ENCODE results near the gene NBAS.
A peak's percentile ranks its signal among the peaks of the same experiment; 100 is the strongest.

The NBAS gene

GRCh38 chr2:15560988-15561573 lies at the start of gene NBAS:
Gene NBAS, minus strand, starts transcription at chr2:15561334. Its CDS starts 30 bp downstream, at chr2:15561304.
- FAIRE-seq = peak; percentile 15
- peak; percentile 75 for DNase-seq (ENCODE audit: low spot score)

GRCh38 chr2:15610430-15610952 lies 49.4 kb upstream of the NBAS start:
- no peak for FAIRE-seq

GRCh38 chr2:15609341-15610042 lies 48.4 kb upstream of the NBAS start:
- no peak for DNase-seq (ENCODE audit: low spot score)
- FAIRE-seq = no peak

More at GRCh38 chr2:15610430-15610952, 49.4 kb upstream of the NBAS start:
- DNase-seq (ENCODE audit: low spot score) = no peak

- no peak for FAIRE-seq
- DNase-seq (ENCODE audit: low spot score) = no peak
Measured at GRCh38 chr2:15608392-15608761, 47.2 kb upstream of the NBAS start.

GRCh38 chr2:15607709-15608391 lies 46.7 kb upstream of the NBAS start:
- no peak for FAIRE-seq
- no peak for DNase-seq (ENCODE audit: low spot score)

GRCh38 chr2:15606481-15607441 lies 45.6 kb upstream of the NBAS start:
- FAIRE-seq (no peak), DNase-seq (ENCODE audit: low spot score) (no peak)

GRCh38 chr2:15605721-15606120 lies 44.6 kb upstream of the NBAS start:
- DNase-seq (ENCODE audit: low spot score) (no peak), FAIRE-seq (no peak)

GRCh38 chr2:15603948-15604347 lies 42.8 kb upstream of the NBAS start:
- DNase-seq (ENCODE audit: low spot score) (no peak), FAIRE-seq (no peak)

GRCh38 chr2:15603044-15603765 lies 42.1 kb upstream of the NBAS start:
- FAIRE-seq = no peak
- no peak for DNase-seq (ENCODE audit: low spot score)

- no peak for DNase-seq (ENCODE audit: low spot score)
- no peak for FAIRE-seq
Measured at GRCh38 chr2:15602393-15602792, 41.3 kb upstream of the NBAS start.

- FAIRE-seq = no peak
- DNase-seq (ENCODE audit: low spot score) = no peak
Measured at GRCh38 chr2:15601681-15602080, 40.5 kb upstream of the NBAS start.

GRCh38 chr2:15599994-15600393 lies 38.9 kb upstream of the NBAS start:
- no peak for FAIRE-seq
- no peak for DNase-seq (ENCODE audit: low spot score)

GRCh38 chr2:15596968-15597367 lies 35.8 kb upstream of the NBAS start:
- no peak for FAIRE-seq
- DNase-seq (ENCODE audit: low spot score) = no peak

- no peak for DNase-seq (ENCODE audit: low spot score)
- no peak for FAIRE-seq
Measured at GRCh38 chr2:15596350-15596749, 35.2 kb upstream of the NBAS start.

GRCh38 chr2:15595936-15596335 lies 34.8 kb upstream of the NBAS start:
- FAIRE-seq (no peak), DNase-seq (ENCODE audit: low spot score) (no peak)

- FAIRE-seq = no peak
Measured at GRCh38 chr2:15595342-15595905, 34.3 kb upstream of the NBAS start.

GRCh38 chr2:15594291-15595256 lies 33.4 kb upstream of the NBAS start:
- no peak for FAIRE-seq

More at GRCh38 chr2:15595342-15595905, 34.3 kb upstream of the NBAS start:
- DNase-seq (ENCODE audit: low spot score) = no peak

GRCh38 chr2:15593327-15593705 lies 32.2 kb upstream of the NBAS start:
- no peak for DNase-seq (ENCODE audit: low spot score)
- no peak for FAIRE-seq

More at GRCh38 chr2:15594291-15595256, 33.4 kb upstream of the NBAS start:
- DNase-seq (ENCODE audit: low spot score) = no peak
